ENCODE data around the gene SERPINA1. TPM values are rescaled to one million over a fixed set of nuclear protein-coding genes. Genes with fewer than 3 reads are reported as not detected.
"Not testable (repeated sequence)": the region's sequence is repeated elsewhere in the genome, so short reads cannot be mapped to it uniquely, and the experiment has no call there.

SERPINA1 gene
- total RNA-seq, 1 experiment from 2014 or later, result not detected

- Mint-ChIP-seq H3K36me3 (ENCODE audit: insufficient read depth in 1 of 3, low read depth in 3 of 3) (no peaks in the 10 kb centered on the region), H3K9me3 (peaks cover 0 to 3% of the 10 kb centered on the region in 2 experiments; a peak in 3 of 5 replicates), H3K4me3 (no peak overlapping the region), H3K4me1 (no peaks in the 10 kb centered on the region; a peak in 1 of 4 replicates), H3K27me3 (ENCODE audit: low read depth) (peaks cover 8% of the 10 kb centered on the region), H3K27ac (no peak overlapping the region)
- no peak overlapping the region for H3K9ac ChIP-seq (ENCODE audit: extremely low read depth, insufficient read length, low read length)
- H2AFZ ChIP-seq (ENCODE audit: low read length), result no peak overlapping the region
- no peak overlapping the region for H3K18ac ChIP-seq (ENCODE audit: insufficient read length, low read depth, low read length)
- H4K5ac ChIP-seq (ENCODE audit: insufficient read length, low read depth, low read length), result no peak overlapping the region
- no peak overlapping the region for H2BK120ac ChIP-seq (ENCODE audit: low read depth, low read length, poor library complexity, severe bottlenecking)
- no peak overlapping the region for H3K4me2 ChIP-seq (ENCODE audit: insufficient read depth, insufficient read length, low read length)
- no peak overlapping the region for H3T11ph ChIP-seq (ENCODE audit: low read length)
- DNase-seq, result no peak
- no peaks in the 10 kb centered on the region for H3K9me3 ChIP-seq (ENCODE audit: control insufficient read depth, low read depth, low read length)
- H3K23ac ChIP-seq (ENCODE audit: insufficient read length, low read depth, low read length), result no peak overlapping the region
- H3K4ac ChIP-seq (ENCODE audit: low read depth, low read length), result no peak overlapping the region
- no peak overlapping the region for H2BK12ac ChIP-seq (ENCODE audit: insufficient read length, low read depth, low read length)
- no peak overlapping the region for H3K14ac ChIP-seq (ENCODE audit: insufficient read depth, low read length)
- no peak overlapping the region for H3K56ac ChIP-seq (ENCODE audit: insufficient read length, low read depth, low read length)
- H4K91ac ChIP-seq (ENCODE audit: insufficient read length, low read depth, low read length), result no peak overlapping the region
- H3K27me3 ChIP-seq (ENCODE audit: insufficient read depth, low read length), result no peaks in the 10 kb centered on the region
- no peak overlapping the region for H2BK15ac ChIP-seq (ENCODE audit: low read depth, low read length)
- H4K8ac ChIP-seq (replicated peaks; ENCODE audit: insufficient read length, low read depth, low read length), result no peak overlapping the region
- H2BK5ac ChIP-seq (ENCODE audit: insufficient read length, low read length), result no peak overlapping the region
- H3K79me2 ChIP-seq (ENCODE audit: insufficient read depth, low read length), result no peaks in the 10 kb centered on the region
- H2BK20ac ChIP-seq (ENCODE audit: low read depth, low read length, poor library complexity, severe bottlenecking), result no peak overlapping the region
- no peaks in the 10 kb centered on the region for H3K79me1 ChIP-seq (ENCODE audit: insufficient read depth, low read depth, low read length, poor library complexity, severe bottlenecking)
- TF ChIP-seq, protein P1, sequence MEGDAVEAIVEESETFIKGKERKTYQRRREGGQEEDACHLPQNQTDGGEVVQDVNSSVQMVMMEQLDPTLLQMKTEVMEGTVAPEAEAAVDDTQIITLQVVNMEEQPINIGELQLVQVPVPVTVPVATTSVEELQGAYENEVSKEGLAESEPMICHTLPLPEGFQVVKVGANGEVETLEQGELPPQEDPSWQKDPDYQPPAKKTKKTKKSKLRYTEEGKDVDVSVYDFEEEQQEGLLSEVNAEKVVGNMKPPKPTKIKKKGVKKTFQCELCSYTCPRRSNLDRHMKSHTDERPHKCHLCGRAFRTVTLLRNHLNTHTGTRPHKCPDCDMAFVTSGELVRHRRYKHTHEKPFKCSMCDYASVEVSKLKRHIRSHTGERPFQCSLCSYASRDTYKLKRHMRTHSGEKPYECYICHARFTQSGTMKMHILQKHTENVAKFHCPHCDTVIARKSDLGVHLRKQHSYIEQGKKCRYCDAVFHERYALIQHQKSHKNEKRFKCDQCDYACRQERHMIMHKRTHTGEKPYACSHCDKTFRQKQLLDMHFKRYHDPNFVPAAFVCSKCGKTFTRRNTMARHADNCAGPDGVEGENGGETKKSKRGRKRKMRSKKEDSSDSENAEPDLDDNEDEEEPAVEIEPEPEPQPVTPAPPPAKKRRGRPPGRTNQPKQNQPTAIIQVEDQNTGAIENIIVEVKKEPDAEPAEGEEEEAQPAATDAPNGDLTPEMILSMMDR (conservative IDR thresholded peaks at IDR 0.05), result no peak
- H3K23me2 ChIP-seq (ENCODE audit: insufficient read length, low read depth, low read length, poor library complexity, severe bottlenecking), result no peaks in the 10 kb centered on the region
- H3K4me1 ChIP-seq (ENCODE audit: insufficient read depth, low read length), result no peaks in the 10 kb centered on the region
- WGBS (ENCODE audit: extremely low coverage, insufficient read length, low lambda C conversion rate), result no CpG with 5 or more reads among the region's 5 CpGs
- no peaks in the 10 kb centered on the region for H4K20me1 ChIP-seq (ENCODE audit: control insufficient read depth, insufficient read depth, insufficient read length)
- H3K27ac ChIP-seq (ENCODE audit: insufficient read length, low read depth, low read length), result no peak overlapping the region
- H2AK5ac ChIP-seq (ENCODE audit: insufficient read length, low read length), result no peak overlapping the region
Measured at GRCh38 chr14:94346841-94347240, 41.6 kb downstream of the SERPINA1 start.

DNA sequence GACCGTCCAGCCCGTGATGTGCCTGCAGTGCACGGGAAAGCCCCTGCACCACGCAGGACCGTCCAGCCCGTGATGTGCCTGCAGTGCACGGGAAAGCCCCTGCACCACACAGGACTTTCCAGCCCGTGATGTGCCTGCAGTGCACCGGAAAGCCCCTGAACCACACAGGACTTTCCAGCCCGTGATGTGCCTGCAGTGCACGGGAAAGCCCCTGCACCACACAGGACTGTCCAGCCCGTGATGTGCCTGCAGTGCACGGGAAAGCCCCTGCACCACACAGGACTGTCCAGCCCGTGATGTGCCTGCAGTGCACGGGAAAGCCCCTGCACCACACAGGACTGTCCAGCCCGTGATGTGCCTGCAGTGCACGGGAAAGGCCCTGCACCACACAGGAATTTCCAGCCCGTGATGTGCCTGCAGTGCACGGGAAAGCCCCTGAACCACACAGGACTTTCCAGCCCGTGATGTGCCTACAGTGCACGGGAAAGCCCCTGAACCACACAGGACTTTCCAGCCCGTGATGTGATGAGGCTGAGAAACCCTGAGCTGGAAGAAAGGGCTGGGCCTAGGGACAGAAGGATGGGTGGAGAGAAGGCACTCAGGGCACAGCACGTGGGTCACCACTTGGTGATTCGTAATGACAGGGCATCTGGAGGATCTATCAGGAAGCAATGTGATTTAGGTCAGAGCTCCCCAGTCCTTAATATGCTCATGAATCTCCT is 42.2 kb downstream of the SERPINA1 start:
- H2BK15ac ChIP-seq (ENCODE audit: low read depth, low read length); H4K20me1 ChIP-seq (ENCODE audit: control insufficient read depth, insufficient read depth, insufficient read length); H4K91ac ChIP-seq (ENCODE audit: insufficient read length, low read depth, low read length); H3K4ac ChIP-seq (ENCODE audit: low read depth, low read length); H3K27me3 ChIP-seq (ENCODE audit: insufficient read depth, low read length); H3K9me3 ChIP-seq (ENCODE audit: control insufficient read depth, low read depth, low read length); H3K56ac ChIP-seq (ENCODE audit: insufficient read length, low read depth, low read length); H3K14ac ChIP-seq (ENCODE audit: insufficient read depth, low read length); H3K9ac ChIP-seq (ENCODE audit: extremely low read depth, insufficient read length, low read length); H2BK12ac ChIP-seq (ENCODE audit: insufficient read length, low read depth, low read length); H3K23me2 ChIP-seq (ENCODE audit: insufficient read length, low read depth, low read length, poor library complexity, severe bottlenecking); H2BK5ac ChIP-seq (ENCODE audit: insufficient read length, low read length); H3K27ac ChIP-seq (ENCODE audit: insufficient read length, low read depth, low read length); H3K4me2 ChIP-seq (ENCODE audit: insufficient read depth, insufficient read length, low read length); H3K18ac ChIP-seq (ENCODE audit: insufficient read length, low read depth, low read length); H4K5ac ChIP-seq (ENCODE audit: insufficient read length, low read depth, low read length); H3K4me1 Mint-ChIP-seq; DNase-seq; H3K79me1 ChIP-seq (ENCODE audit: insufficient read depth, low read depth, low read length, poor library complexity, severe bottlenecking); H2BK120ac ChIP-seq (ENCODE audit: low read depth, low read length, poor library complexity, severe bottlenecking); H3K27me3 Mint-ChIP-seq (ENCODE audit: low read depth); H4K8ac ChIP-seq (replicated peaks; ENCODE audit: insufficient read length, low read depth, low read length); H3T11ph ChIP-seq (ENCODE audit: low read length); H2AK5ac ChIP-seq (ENCODE audit: insufficient read length, low read length); H3K27ac Mint-ChIP-seq; H2BK20ac ChIP-seq (ENCODE audit: low read depth, low read length, poor library complexity, severe bottlenecking); H3K79me2 ChIP-seq (ENCODE audit: insufficient read depth, low read length); H3K4me3 Mint-ChIP-seq; H2AFZ ChIP-seq (ENCODE audit: low read length); H3K4me1 ChIP-seq (ENCODE audit: insufficient read depth, low read length); H3K23ac ChIP-seq (ENCODE audit: insufficient read length, low read depth, low read length); H3K36me3 Mint-ChIP-seq (ENCODE audit: insufficient read depth in 1 of 3, low read depth in 3 of 3); H3K9me3 Mint-ChIP-seq: not testable (repeated sequence)
- WGBS (ENCODE audit: extremely low coverage, insufficient read length, low lambda C conversion rate), result no CpG with 5 or more reads among the region's 24 CpGs

All from H9 (cell line).